Muscle layer of duodenum (tissue), 2 donors: ENCODE results near the gene AK8.

Experiments used
- H3K27ac ChIP-seq: one replicate; pipeline ENCODE4 v1.7.0; 2013; ENCODE audit warnings: mild to moderate bottlenecking, low read length
- H3K27me3 ChIP-seq: one replicate; pipeline ENCODE4 v1.7.0; 2013; ENCODE audit warnings: low read depth, mild to moderate bottlenecking, control low read depth, low read length
- H3K36me3 ChIP-seq, 2 donors: one replicate each; pipeline ENCODE4 v1.7.0; 2013; ENCODE audit warnings: low read length in 2 of 2, control low read depth in 1 of 2, mild to moderate bottlenecking in 1 of 2; ENCODE audit not compliant: insufficient read depth in 2 of 2, control insufficient read depth in 1 of 2
- H3K4me1 ChIP-seq, 2 donors: one replicate each; pipeline ENCODE4 v1.7.0; 2013; ENCODE audit warnings: low read length in 2 of 2, mild to moderate bottlenecking in 2 of 2, control low read depth in 1 of 2, moderate library complexity in 1 of 2; ENCODE audit not compliant: insufficient read depth in 2 of 2, control insufficient read depth in 1 of 2
- H3K4me3 ChIP-seq, 2 donors: one replicate each; pipeline ENCODE4 v1.7.0; 2013; ENCODE audit warnings: low read length in 2 of 2, low read depth in 1 of 2, mild to moderate bottlenecking in 1 of 2
- H3K9me3 ChIP-seq, 2 donors: one replicate each; pipeline ENCODE4 v1.7.0; 2013; ENCODE audit warnings: low read length in 2 of 2, control low read depth in 1 of 2, mild to moderate bottlenecking in 1 of 2; ENCODE audit not compliant: control insufficient read depth in 1 of 2
- donor health status: healthy.

The AK8 gene

DNA sequence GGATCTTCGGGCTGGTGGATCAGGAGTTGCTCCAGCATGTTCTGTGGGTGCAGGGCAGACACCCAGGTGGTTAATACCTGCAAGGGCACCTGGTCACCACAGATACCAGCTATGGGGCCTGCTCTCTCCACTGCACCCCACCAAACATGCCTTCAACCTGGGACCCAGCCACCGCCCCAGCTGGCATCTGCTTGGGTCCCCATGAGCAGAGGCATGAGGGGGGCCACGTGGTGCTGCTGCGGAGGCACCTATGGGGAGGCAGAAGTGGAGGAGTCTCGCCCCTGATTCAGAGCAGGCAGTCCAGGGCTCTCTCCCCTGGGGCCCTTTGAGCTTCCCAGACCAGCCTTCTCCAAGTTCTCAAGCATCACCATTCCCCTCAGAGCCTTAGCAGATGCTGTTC, 2.9 kb downstream of the AK8 start:
- H3K9me3 ChIP-seq = no peaks in the 10 kb centered on the region
- H3K36me3 ChIP-seq = no peaks in the 10 kb centered on the region
- peaks cover 3 to 32% of the 10 kb centered on the region in 2 donors for H3K4me1 ChIP-seq
- H3K27ac ChIP-seq = no peak overlapping the region
- no peaks in the 10 kb centered on the region for H3K27me3 ChIP-seq
- no peak overlapping the region for H3K4me3 ChIP-seq

GRCh38 chr9:132873403-132873802, 4.7 kb downstream of the AK8 start:
- Histone ChIP-seq H3K9me3 (no peaks in the 10 kb centered on the region), H3K27ac (no peak overlapping the region), H3K4me1 (peaks cover 3 to 23% of the 10 kb centered on the region in 2 donors), H3K4me3 (no peak overlapping the region), H3K36me3 (no peaks in the 10 kb centered on the region), H3K27me3 (no peaks in the 10 kb centered on the region)

- no peaks in the 10 kb centered on the region for H3K36me3 ChIP-seq
- H3K9me3 ChIP-seq = no peaks in the 10 kb centered on the region
- no peaks in the 10 kb centered on the region for H3K27me3 ChIP-seq
- no peak overlapping the region for H3K4me3 ChIP-seq
- H3K4me1 ChIP-seq = peaks cover 3 to 17% of the 10 kb centered on the region in 2 donors
- no peak overlapping the region for H3K27ac ChIP-seq
Observed at GRCh38 chr9:132869266-132869665, 8.8 kb downstream of the AK8 start.

DNA sequence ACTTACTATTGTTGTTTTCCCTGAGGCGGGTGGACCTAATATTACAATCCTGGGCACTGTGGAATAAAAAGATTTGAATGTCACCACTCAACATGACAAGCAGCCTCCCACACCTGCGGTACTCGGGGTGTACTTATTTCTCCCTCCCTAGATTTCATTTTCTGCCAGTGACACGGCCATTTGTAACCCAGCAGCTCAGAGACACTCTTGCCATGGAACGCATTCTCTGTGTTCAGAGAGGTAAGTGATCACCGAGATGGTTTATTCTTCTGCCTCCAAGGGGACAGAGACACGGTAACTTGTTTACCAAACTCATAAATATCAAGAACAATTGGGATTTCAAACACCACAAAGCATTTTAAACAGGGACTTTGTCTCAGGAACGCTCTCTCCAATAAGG, 11.2 kb downstream of the AK8 start:
- H3K4me1 ChIP-seq = peaks cover 3 to 16% of the 10 kb centered on the region in 2 donors
- no peaks in the 10 kb centered on the region for H3K9me3 ChIP-seq
- H3K27ac ChIP-seq = no peak overlapping the region
- H3K4me3 ChIP-seq = no peak overlapping the region
- H3K27me3 ChIP-seq = no peaks in the 10 kb centered on the region
- no peaks in the 10 kb centered on the region for H3K36me3 ChIP-seq

DNA sequence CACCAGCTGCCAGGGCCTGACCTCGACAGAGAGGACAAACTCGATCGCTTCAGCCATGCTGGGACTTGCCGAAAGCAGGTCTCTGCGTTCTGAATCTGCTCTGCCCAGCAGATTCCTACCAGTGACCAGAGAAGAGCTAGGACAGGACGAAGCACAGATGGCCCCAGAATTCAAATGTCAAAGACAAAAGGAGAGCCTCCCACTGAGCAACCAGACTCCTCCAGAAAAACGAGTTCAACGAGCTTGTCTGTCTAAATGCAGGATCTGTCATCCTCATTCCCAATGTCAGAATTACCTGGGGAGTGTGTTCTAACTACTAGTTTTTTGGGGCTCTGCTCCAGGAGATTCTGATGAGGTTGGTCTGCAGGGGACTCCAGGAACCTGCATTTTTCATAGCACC, 13.4 kb downstream of the AK8 start:
- Histone ChIP-seq H3K27ac (no peak overlapping the region), H3K36me3 (no peaks in the 10 kb centered on the region), H3K4me1 (no peaks in the 10 kb centered on the region)

DNA sequence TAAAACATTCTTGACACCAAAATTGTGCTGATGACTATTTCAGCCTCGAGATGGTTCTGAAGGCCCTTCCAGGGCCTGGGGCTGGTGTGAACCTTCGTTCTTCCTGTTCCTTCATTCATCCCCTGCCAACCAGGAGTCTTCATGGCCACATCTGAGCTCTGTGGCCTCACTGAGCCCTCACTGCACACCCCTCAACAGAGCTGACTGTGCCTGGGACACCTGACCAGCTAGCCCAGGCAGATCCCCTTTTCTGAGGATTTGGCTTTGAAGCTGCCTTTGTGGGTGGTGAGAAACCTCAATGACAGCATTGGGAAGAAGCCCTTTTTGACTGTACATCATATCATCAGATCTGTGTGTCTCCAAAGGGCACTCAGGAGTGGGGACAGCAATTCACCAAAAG, 13.8 kb downstream of the AK8 start:
- Histone ChIP-seq H3K27ac (no peak overlapping the region), H3K36me3 (no peaks in the 10 kb centered on the region), H3K27me3 (no peaks in the 10 kb centered on the region), H3K4me3 (no peak overlapping the region), H3K4me1 (no peaks in the 10 kb centered on the region), H3K9me3 (no peaks in the 10 kb centered on the region)

More for the DNA sequence above, 13.4 kb downstream of the AK8 start:
- Histone ChIP-seq H3K4me3 (no peak overlapping the region), H3K9me3 (no peaks in the 10 kb centered on the region), H3K27me3 (no peaks in the 10 kb centered on the region)

DNA sequence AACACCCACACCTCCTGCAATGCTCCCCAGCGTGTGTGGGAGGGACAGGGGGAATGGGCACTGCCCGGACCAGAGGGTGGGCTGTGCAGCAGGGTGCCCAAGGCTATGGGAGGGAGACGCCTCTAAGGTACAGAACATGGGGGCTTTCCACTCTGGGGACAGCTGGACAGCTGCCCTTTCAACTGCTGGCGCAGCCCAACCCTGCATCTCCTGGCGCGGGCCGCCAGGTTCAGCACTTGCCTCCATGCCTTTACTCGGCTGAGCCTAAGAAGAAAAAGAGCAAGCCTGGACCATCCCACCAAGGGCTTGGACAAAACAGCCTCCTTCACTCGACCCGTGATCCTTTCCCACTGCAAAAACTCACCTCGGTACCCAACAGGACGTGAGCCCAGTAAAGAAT, 15.0 kb downstream of the AK8 start:
- no peaks in the 10 kb centered on the region for H3K9me3 ChIP-seq
- peaks cover 2 to 9% of the 10 kb centered on the region in 2 donors for H3K4me1 ChIP-seq
- H3K27ac ChIP-seq = no peak overlapping the region
- no peaks in the 10 kb centered on the region for H3K27me3 ChIP-seq
- H3K36me3 ChIP-seq = no peaks in the 10 kb centered on the region
- no peak overlapping the region for H3K4me3 ChIP-seq

- H3K27ac ChIP-seq = no peak overlapping the region
- H3K27me3 ChIP-seq = no peaks in the 10 kb centered on the region
- H3K9me3 ChIP-seq = no peaks in the 10 kb centered on the region
- peaks cover 4 to 14% of the 10 kb centered on the region in 2 donors for H3K4me1 ChIP-seq
- H3K36me3 ChIP-seq = no peaks in the 10 kb centered on the region
- H3K4me3 ChIP-seq = no peak overlapping the region
Observed at GRCh38 chr9:132862533-132862932, 15.6 kb downstream of the AK8 start.

DNA sequence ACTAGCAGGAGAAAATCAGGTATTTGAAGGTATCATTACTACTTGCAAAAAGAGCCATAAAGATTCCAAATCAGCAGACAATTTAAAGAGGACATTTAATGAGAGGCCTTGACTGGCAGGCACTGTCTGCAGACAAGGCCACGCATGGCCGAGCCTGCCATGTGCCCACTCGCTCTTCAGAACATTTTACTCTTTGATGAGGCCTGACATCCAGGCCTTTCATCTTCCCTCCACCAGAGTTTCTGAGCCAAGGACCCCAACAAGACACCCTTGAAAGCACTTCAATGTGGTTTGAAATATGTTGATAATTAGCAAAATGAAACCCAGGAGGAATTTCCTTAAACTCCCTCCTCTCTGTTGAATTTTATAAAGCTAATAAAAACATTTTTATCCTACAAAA, 16.4 kb downstream of the AK8 start:
- Histone ChIP-seq H3K9me3 (no peaks in the 10 kb centered on the region), H3K27ac (no peak overlapping the region), H3K4me1 (peaks cover 4 to 23% of the 10 kb centered on the region in 2 donors), H3K4me3 (no peak overlapping the region), H3K36me3 (no peaks in the 10 kb centered on the region), H3K27me3 (no peaks in the 10 kb centered on the region)

DNA sequence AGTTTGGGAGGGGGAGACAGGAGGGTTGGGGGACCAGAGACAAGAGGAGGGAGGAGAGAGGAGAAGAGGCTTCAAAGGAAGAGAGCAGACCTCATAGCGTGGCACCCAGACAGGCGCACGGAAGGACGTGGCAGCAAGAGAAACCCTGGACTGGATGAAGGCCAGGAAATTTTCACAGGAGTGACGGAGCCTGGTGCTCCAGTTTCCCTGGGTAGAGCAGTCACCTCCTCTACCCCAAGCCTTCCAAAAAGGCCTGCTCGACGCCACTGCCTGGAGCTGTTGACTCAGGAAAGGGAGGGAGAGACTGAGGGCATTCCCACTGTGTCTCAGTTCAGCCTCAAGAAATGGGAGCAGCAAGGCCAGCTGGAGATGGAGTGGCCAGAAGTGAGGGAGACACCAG, 19.3 kb downstream of the AK8 start:
- no peak overlapping the region for H3K27ac ChIP-seq
- no peaks in the 10 kb centered on the region for H3K9me3 ChIP-seq
- H3K27me3 ChIP-seq = no peaks in the 10 kb centered on the region
- no peaks in the 10 kb centered on the region for H3K36me3 ChIP-seq
- H3K4me1 ChIP-seq = peaks cover 4 to 32% of the 10 kb centered on the region in 2 donors
- H3K4me3 ChIP-seq = no peak overlapping the region

DNA sequence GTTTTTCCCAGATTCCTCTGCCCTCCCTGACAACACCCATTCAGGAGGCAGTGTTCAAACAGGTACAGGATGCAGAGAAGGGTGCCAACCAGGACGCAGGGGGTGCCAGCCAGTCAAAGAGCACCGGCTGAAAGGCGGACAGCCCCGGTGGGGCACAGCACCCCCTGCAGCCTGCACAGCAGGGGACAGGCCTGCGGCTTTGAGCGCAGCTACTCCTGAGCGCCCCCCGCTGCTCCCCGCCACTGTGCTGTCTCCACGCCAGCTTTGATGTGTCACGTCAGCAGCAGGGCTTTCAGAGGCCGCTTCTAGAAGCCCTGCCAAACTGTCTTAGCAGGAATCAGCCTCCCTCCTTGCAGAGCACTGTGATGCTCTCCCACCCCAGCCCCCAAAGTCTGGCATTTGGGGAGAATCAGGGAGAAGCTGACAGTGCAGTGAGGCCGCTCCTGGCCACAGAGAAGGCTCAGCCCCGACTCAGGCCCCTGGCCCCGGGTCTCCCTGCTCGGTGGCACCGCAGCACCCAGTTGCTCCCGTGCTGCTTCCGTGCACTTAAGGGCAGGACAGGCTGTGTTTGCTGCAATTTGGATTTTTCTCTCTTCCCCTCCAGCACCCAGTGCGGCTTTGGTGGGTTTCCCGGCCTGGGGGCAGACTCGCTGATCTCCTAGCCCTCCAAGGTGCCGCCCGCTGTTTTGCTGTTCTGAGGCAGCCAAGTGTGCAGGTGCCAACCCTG, 20.3 kb downstream of the AK8 start:
- Histone ChIP-seq H3K4me1 (peaks cover 4 to 32% of the 10 kb centered on the region in 2 donors), H3K36me3 (no peaks in the 10 kb centered on the region), H3K4me3 (peak overlapping the region in 1 of 2 donors; percentile 29), H3K9me3 (no peaks in the 10 kb centered on the region), H3K27ac (peak overlapping the region; percentile 8), H3K27me3 (no peaks in the 10 kb centered on the region)

GRCh38 chr9:132857031-132857430, 21.1 kb downstream of the AK8 start:
- peak overlapping the region in 1 of 2 donors; percentile 29 for H3K4me3 ChIP-seq
- H3K9me3 ChIP-seq = no peaks in the 10 kb centered on the region
- H3K4me1 ChIP-seq = peaks cover 4 to 32% of the 10 kb centered on the region in 2 donors
- no peaks in the 10 kb centered on the region for H3K27me3 ChIP-seq
- H3K27ac ChIP-seq = peak overlapping the region; percentile 8
- no peaks in the 10 kb centered on the region for H3K36me3 ChIP-seq
